GM21381 (cell line): ENCODE measurements around the gene IL1RAPL2.
"Not testable (repeated sequence)": the region's sequence is repeated elsewhere in the genome, so short reads cannot be mapped to it uniquely, and the experiment has no call there.

ENCODE experiments used
- ATAC-seq: cut with Tn5 transposase; IDR thresholded peaks from one replicate; pipeline ENCODE4 v1.9.1; 2021; ENCODE audit warnings: mild to moderate bottlenecking, moderate library complexity; ENCODE audit not compliant: unreplicated experiment

Gene IL1RAPL2

DNA sequence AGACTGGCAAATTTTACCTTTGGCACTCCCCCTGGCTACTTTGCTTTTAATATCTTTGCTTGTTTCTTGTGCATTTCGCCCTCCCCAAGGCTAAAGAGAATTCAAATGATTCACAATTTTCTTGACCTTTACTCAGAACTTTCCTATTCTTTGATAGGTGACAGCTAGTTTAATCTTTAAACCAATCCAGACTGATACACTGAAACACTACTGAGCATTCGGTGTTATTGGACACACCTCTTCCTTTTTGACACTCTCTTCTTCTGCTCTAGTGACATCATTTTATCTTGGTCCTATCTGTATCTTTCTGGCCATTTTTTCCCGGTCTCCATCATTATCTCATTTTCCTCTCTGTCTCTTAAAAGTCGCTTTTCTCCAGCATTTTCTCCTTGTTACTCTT lies 103.1 kb downstream of the IL1RAPL2 start:
- ATAC-seq = no peak

DNA sequence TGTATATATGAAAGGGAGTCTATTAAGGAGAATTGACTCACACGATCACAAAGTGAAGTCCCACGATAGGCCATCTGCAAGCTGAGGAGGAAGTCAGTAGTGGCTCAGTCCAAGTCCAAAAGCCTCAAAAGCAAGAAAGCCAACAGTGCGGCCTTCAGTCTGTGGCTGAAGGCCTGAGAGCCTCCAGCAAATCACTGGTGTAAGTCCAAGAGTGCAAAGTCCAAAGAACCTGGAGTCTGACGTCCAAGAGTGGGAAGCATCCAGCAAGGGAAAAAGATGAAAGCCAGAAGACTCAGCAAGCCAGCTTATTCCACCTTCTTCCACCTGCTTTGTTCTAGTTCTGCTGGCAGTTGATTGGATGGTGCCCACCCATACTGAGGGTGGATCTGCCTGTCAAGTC lies 104.1 kb downstream of the IL1RAPL2 start:
- no peak for ATAC-seq

- ATAC-seq = not testable (repeated sequence)
These were observed 111.5 kb downstream of the IL1RAPL2 start for GRCh38 chrX:104677517-104677916.

DNA sequence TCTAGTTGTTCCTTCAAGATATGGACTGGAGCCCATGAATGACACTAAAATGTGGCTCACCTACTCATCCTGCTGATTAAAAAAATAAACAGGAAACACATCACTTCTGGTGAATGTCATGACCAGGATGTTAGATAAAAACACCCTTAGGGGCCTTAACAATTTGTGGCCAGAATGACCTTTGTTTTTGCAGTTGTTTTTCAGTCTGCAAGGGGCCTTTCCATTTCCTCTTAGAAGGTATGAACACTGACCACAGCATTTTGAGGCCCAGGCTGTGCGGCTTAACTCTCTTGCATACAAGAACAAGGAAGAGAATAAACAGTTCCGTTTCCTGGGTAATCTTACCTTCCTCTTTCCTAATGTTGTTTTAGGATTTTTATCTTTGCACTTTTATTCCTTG lies 113.2 kb downstream of the IL1RAPL2 start:
- ATAC-seq = no peak

DNA sequence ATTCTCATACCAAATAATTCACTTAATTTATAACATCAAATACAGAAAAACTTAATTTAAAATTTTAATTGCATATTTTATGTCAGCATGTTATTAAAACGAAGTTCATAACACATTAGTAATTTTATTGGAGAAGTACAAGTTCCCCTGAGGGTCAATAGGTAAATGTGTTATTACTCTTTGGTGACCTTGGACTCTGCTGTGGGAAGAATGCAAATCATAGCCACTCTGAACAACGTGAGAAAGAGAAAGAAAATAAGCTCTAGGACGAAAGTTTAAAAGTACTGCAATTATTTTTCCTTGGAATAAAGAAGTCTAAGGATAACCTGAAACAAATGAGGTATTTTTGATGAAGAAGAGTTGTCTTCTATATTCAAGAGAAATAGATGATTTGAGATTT lies 115.2 kb downstream of the IL1RAPL2 start:
- ATAC-seq = no peak

- no peak for ATAC-seq
These were observed 118.1 kb downstream of the IL1RAPL2 start for GRCh38 chrX:104684077-104684476.

GRCh38 chrX:104695593-104695992 lies 129.6 kb downstream of the IL1RAPL2 start:
- no peak for ATAC-seq

DNA sequence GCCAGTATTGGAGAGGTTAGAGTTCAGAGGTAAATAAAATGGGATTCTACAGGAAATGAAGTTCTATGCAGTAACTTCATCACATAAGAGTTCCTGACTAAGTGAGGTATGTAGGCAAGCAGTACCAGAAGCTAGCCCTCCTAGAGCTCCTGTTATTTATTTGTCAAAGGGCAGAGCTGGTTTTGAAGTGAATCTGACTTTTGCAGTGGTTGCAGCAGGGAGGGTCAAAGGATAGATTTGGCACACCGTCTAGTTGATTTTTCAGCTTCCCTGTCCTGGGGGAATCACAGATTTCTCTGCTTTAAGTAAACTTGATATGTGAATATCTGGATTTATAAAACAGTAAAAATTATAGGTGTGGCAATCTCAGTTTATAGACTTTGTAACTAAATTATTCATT lies 130.7 kb downstream of the IL1RAPL2 start:
- no peak for ATAC-seq

DNA sequence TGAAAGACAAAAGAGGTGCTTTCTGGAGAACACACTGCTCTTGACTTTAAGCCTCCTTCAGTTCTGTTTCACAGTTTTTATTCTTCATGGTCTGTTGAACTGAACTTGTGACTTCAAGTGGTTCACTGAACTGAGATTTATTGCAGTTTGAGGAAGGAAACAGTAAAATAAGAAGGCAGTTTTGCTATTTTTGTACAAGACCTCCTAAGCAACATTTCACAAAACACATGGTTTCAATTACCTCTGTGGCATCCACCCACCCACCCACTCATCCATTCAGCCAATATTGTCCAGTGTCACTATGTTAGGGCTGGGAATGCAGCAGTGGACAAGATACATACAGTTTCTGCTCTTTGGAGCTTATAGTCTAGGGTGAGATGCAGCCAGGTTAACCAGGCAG lies 131.3 kb downstream of the IL1RAPL2 start:
- no peak for ATAC-seq

DNA sequence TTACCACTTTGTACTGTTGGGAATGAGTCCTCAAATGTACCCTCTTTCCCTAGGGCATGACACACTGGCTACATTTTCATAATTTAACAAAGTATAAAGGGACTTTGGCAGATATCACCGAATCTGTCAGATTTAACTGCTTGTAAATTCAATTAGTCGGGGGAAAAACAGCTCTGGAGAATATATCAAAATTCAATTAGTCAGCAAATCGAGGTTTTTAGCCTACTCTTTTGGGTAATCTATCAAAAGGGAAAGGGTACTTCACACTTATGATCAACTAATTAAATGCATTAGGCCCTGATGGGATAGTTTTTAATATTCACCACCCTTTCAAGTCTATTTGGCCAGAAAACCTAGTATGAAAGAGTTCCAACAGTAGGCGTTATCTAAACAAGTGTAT lies 141.0 kb downstream of the IL1RAPL2 start:
- ATAC-seq = no peak

GRCh38 chrX:104707572-104707971 lies 141.6 kb downstream of the IL1RAPL2 start:
- no peak for ATAC-seq

- ATAC-seq = no peak
These were observed 146.5 kb downstream of the IL1RAPL2 start for GRCh38 chrX:104712515-104712914.

GRCh38 chrX:104721854-104722253 lies 155.9 kb downstream of the IL1RAPL2 start:
- no peak for ATAC-seq

DNA sequence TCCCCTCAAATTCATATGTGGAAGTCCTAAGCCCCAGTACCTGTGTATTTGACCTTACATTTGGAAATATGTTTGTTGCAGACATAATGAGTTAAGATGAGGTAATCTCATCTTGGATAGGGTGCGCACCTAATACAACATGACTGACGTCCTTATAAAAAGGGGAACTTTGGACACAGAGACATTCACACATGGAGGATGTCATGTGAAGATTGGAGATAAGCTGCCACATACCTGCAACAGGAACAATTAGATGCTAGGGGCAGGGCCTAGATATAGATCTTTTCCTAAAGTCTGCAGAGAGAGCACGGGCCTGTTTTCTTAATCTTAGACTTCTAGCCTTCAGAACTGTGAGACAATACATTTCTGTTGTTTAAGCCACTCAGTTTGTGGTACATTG lies 162.5 kb downstream of the IL1RAPL2 start:
- no peak for ATAC-seq

GRCh38 chrX:104742355-104742754 lies 176.4 kb downstream of the IL1RAPL2 start:
- ATAC-seq = no peak

DNA sequence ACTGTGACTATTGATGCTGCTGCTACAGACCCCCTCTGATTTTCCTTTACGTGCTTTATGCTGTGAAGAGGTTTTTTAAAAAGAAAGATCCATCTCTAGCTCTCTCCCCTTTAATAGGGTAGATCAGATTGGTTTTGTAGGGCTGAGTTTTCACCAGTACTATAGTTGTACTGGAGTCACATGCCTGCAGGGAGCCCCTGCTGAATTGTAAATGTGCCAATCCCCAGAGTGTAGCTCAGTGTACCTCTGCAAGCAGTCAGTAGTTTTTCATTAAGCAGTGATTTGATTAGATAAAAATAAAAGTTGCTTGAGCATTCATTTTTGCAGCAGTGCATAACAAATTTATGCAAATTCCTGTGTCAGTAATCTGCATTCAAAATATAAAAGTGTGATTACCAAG lies 179.2 kb downstream of the IL1RAPL2 start:
- ATAC-seq = no peak

DNA sequence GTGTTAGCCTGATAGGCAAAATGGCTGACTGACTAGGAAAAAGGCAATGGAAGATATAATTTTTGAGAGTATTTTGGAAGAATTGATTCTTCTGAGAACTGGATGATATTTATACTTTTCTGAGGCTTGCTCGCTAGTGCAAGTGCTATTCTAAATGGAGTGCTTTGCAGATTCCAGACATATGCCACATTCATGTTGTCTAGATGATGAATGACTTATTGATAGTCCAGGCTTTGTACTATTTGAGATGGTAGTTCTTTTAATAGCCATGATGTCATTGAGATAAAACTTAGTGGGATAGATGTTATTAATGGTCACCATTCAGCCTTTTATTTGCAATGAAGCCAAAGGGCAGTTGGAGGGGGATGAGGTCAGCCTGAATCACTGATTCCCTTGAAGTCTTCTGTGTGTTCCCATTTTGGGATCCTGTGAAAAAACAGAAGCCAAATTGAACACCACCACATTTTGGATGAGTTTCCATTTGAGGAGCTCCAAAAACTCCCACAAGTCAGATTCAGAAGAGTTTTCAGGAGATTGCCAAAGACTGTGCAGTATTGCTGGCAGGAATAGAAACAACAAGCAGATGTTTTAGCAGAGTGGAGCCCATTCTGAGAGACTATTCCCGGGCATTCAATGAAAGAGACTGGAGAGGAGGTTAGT lies 184.1 kb downstream of the IL1RAPL2 start:
- no peak for ATAC-seq

DNA sequence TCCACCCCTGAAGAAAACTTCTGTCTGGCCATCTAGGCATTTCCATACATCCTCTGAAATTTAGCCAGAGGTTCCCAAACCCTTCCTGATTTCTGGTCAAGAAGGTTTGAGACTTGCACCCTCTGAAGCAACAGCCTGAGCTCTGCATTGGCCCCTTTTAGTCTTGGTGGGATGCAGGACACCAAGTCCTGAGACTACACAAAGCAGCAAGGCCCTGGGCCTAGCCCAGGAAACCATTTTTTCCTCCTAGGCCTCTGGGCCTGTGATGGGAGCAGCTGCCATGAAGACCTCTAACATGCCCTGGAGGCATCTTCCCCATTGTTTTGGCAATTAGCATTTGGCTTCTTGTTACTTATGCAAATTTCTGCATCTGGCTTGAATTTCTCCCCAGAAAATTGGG lies 196.6 kb downstream of the IL1RAPL2 start:
- ATAC-seq = no peak

- no peak for ATAC-seq
These were observed 223.8 kb downstream of the IL1RAPL2 start for GRCh38 chrX:104789784-104790183.

- no peak for ATAC-seq
These were observed 229.8 kb downstream of the IL1RAPL2 start for GRCh38 chrX:104795804-104796203.

DNA sequence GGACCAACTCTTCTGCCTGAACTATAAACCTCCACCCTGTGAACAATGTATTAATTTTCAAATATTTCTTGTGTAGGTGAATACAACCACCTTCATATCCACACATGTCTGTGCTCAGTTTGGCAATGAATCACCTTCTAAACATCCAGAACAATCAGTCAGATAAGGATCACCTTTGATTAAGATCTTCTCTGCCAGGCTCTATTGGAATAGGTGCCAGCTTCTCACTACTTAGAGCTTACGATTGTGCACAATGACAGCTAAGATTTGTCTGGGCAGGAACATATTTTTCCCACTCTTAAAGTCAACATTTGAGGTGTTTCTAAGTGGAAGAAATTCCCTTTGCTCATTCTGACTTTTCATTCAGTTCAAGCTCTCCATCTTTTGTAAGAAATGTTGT lies 237.2 kb downstream of the IL1RAPL2 start:
- no peak for ATAC-seq

DNA sequence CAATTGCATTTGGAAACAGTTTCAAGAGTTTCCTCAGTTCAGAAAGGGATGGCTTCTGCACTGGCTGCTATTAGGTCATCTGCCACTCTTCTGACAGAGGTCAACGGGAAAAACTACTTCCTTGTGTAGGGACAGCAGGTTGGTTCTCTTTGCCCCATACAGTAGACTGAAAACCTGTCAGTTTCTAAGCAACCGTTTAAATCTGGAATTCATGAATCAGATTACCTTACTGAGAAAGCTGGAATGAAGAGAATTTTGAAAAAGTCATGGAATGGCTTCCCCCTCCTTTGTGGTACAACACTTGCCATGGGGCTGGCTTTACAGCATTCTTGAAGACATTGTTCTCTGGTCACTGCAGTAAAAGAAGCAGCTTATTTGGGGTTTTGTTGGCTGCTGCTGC lies 240.3 kb downstream of the IL1RAPL2 start:
- no peak for ATAC-seq

DNA sequence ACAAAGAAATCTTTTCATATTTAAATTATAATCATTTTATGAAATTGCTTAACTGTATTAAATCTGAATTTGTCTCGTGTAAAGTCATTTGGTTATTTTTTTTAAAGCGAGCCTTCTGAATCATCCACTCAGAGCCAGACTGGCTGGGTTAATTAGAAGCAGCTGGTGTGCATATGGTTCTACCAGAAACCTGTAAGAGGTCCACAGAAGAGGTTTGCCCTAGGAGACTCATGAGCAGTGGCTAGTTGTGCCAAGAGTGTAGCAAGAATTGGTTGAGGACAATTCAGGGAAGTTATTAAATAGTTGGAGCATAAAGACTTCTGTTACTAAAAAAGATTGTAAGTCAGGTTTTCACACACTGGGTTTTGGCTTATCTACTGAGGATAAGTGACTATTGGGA lies 267.4 kb downstream of the IL1RAPL2 start:
- ATAC-seq = no peak
